ENCODE data around the gene FBXL17. TPM values are rescaled to one million over a fixed set of nuclear protein-coding genes. Genes with fewer than 3 reads are reported as not detected.

Gene FBXL17
- total and polyA plus RNA-seq, 9 of the 15 experiments (the other 6 are each of a cell fraction or from before 2014, with no cell fraction given), result 0.32 to 5.4 (median 1.8) TPM

DNA sequence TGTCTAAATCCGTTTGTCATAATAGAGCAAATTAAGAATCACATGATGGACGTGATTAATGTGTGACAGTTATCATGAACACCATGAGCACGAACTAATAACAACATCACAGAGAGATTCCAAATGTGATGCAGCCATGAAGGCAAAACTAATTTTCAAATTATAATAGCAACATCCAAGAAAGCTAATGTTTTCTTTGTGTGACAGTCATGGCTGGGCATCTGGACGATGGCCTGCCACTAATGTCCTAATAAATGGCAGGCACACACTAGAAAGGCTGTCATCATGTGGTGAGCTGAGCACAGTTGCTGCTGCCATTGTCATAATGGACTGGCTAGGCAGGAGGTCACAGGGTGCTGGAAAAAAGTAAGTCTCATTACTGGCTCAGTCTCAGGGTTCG lies 431.1 kb downstream of the FBXL17 start (continued):
- TF ChIP-seq ETV6 (IDR thresholded peaks at IDR 0.05; ENCODE audit: borderline replicate concordance in 1 of 2, low read depth in 2 of 2, low read length in 1 of 2) (no peak), ETV6 (CRISPR knock-in tag; IDR thresholded peaks at IDR 0.05; ENCODE audit: borderline replicate concordance) (no peak), ZNF146 (CRISPR knock-in tag; IDR thresholded peaks at IDR 0.05; ENCODE audit: unreplicated experiment) (no peak), OTX1 (CRISPR knock-in tag; IDR thresholded peaks at IDR 0.05) (no peak), ZNF175 (CRISPR knock-in tag; IDR thresholded peaks at IDR 0.05; ENCODE audit: low read depth) (no peak), GATAD2B (IDR thresholded peaks at IDR 0.05; ENCODE audit: borderline replicate concordance) (no peak), FOXA3 (CRISPR knock-in tag; conservative IDR thresholded peaks at IDR 0.05 in 1 of 2, IDR thresholded peaks at IDR 0.05 in 1 of 2) (no peak), ZC3H4 (CRISPR knock-in tag; IDR thresholded peaks at IDR 0.05; ENCODE audit: borderline replicate concordance) (no peak)
- TF ChIP-seq, protein P1, sequence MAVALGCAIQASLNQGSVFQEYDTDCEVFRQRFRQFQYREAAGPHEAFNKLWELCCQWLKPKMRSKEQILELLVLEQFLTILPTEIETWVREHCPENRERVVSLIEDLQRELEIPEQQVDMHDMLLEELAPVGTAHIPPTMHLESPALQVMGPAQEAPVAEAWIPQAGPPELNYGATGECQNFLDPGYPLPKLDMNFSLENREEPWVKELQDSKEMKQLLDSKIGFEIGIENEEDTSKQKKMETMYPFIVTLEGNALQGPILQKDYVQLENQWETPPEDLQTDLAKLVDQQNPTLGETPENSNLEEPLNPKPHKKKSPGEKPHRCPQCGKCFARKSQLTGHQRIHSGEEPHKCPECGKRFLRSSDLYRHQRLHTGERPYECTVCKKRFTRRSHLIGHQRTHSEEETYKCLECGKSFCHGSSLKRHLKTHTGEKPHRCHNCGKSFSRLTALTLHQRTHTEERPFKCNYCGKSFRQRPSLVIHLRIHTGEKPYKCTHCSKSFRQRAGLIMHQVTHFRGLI (CRISPR knock-in tag; IDR thresholded peaks at IDR 0.05), result no peak
- TF ChIP-seq, protein P2, sequence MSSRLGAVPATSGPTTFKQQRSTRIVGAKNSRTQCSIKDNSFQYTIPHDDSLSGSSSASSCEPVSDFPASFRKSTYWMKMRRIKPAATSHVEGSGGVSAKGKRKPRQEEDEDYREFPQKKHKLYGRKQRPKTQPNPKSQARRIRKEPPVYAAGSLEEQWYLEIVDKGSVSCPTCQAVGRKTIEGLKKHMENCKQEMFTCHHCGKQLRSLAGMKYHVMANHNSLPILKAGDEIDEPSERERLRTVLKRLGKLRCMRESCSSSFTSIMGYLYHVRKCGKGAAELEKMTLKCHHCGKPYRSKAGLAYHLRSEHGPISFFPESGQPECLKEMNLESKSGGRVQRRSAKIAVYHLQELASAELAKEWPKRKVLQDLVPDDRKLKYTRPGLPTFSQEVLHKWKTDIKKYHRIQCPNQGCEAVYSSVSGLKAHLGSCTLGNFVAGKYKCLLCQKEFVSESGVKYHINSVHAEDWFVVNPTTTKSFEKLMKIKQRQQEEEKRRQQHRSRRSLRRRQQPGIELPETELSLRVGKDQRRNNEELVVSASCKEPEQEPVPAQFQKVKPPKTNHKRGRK (tag; IDR thresholded peaks at IDR 0.05), result no peak

All from K562 (cell line).